ENCODE data around the gene TSEN2. TPM values are rescaled to one million over a fixed set of nuclear protein-coding genes. Genes with fewer than 3 reads are reported as not detected.

TSEN2 gene
- polyA plus RNA-seq, 1 donor (not counting 4 experiments of a cell fraction or from before 2014, with no cell fraction given), result 23.8 TPM

GRCh38 chr3:12557473-12558100 lies 73.3 kb downstream of the TSEN2 start:
- H3K36me3 ChIP-seq (ENCODE audit: control insufficient read depth in 2 of 2, extremely low read depth in 1 of 2, insufficient read depth in 2 of 2, low read length in 2 of 2), result no peaks in the 10 kb centered on the region
- FAIRE-seq, result no peak
- no peaks in the 10 kb centered on the region for H3K9me3 ChIP-seq (ENCODE audit: control insufficient read depth, low read depth, low read length)
- peak overlapping the region; percentile 88 for H3K4me2 ChIP-seq (ENCODE audit: control insufficient read depth, extremely low read depth, insufficient read depth, low read depth, low read length)
- TF ChIP-seq EZH2 (IDR thresholded peaks at IDR 0.05; ENCODE audit: low read length), result no peak
- TF ChIP-seq, protein P1, sequence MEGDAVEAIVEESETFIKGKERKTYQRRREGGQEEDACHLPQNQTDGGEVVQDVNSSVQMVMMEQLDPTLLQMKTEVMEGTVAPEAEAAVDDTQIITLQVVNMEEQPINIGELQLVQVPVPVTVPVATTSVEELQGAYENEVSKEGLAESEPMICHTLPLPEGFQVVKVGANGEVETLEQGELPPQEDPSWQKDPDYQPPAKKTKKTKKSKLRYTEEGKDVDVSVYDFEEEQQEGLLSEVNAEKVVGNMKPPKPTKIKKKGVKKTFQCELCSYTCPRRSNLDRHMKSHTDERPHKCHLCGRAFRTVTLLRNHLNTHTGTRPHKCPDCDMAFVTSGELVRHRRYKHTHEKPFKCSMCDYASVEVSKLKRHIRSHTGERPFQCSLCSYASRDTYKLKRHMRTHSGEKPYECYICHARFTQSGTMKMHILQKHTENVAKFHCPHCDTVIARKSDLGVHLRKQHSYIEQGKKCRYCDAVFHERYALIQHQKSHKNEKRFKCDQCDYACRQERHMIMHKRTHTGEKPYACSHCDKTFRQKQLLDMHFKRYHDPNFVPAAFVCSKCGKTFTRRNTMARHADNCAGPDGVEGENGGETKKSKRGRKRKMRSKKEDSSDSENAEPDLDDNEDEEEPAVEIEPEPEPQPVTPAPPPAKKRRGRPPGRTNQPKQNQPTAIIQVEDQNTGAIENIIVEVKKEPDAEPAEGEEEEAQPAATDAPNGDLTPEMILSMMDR (optimal IDR thresholded peaks at IDR 0.05 in 1 of 3, IDR thresholded peaks at IDR 0.05 in 1 of 3, conservative IDR thresholded peaks at IDR 0.05 in 1 of 3; ENCODE audit: extremely low read depth in 1 of 3, insufficient read depth in 2 of 3, low read length in 3 of 3), result no peak
- peak overlapping the region; percentile 94 for H3K9ac ChIP-seq (ENCODE audit: control insufficient read depth, extremely low read depth, insufficient read depth, low read length)
- H3K79me2 ChIP-seq (ENCODE audit: control insufficient read depth, insufficient read depth, low read length), result peaks cover 56% of the 10 kb centered on the region
- H3K4me3 ChIP-seq (ENCODE audit: control insufficient read depth in 2 of 3, extremely low read depth in 1 of 3, insufficient read depth in 2 of 3, low read depth in 1 of 3, low read length in 3 of 3), result peak overlapping the region; percentile 80 to 91 (median 90)
- H2AFZ ChIP-seq (ENCODE audit: control insufficient read depth, low read length), result peak overlapping the region; percentile 85
- no peaks in the 10 kb centered on the region for H3K27me3 ChIP-seq (ENCODE audit: control insufficient read depth, extremely low read depth, insufficient read depth, low read length)
- no peaks in the 10 kb centered on the region for H3K9me1 ChIP-seq (ENCODE audit: control insufficient read depth, extremely low read depth, insufficient read depth, low read length)
- dilution Hi-C loops (cut with MboI; ENCODE audit: extremely low pct_ligation_motif_present, low sequenced_read_pairs), result no loop called here
- H3K4me1 ChIP-seq (ENCODE audit: control insufficient read depth, extremely low read depth, insufficient read depth, low read length), result peaks cover 19% of the 10 kb centered on the region
- H4K20me1 ChIP-seq (ENCODE audit: control insufficient read depth, extremely low read depth, insufficient read depth, low read length), result peaks cover 4% of the 10 kb centered on the region
- peak overlapping the region; percentile 87 for H3K27ac ChIP-seq (ENCODE audit: control insufficient read depth, insufficient read depth, low read length)
- DNase-seq (ENCODE audit: low read depth, low spot score), result no peak

DNA sequence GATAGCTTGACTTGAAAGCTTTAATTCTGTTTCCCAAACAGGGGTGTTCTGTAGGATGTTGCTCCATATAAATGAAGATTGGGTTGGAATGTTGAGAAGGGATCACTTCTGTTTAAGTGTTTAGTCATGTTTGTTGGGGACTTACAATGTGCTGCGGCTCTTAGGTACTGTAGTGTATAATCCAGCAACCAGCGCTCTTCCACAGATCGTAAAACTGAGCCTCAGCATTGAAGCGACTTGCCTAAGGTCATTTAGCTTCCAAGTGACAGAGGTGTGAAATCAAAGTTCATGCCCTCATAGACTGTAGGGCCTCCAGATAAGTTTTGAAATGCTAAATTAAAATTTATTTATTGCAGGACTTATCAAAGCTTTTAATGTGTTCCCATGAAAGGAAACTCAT lies 74.4 kb downstream of the TSEN2 start:
- H3K27me3 ChIP-seq (ENCODE audit: control insufficient read depth, extremely low read depth, insufficient read depth, low read length), result no peaks in the 10 kb centered on the region
- H3K9me1 ChIP-seq (ENCODE audit: control insufficient read depth, extremely low read depth, insufficient read depth, low read length), result no peaks in the 10 kb centered on the region
- H3K9me3 ChIP-seq (ENCODE audit: control insufficient read depth, low read depth, low read length), result no peaks in the 10 kb centered on the region
- no peak for TF ChIP-seq EZH2 (IDR thresholded peaks at IDR 0.05; ENCODE audit: low read length)
- TF ChIP-seq, protein P1 (optimal IDR thresholded peaks at IDR 0.05 in 1 of 3, IDR thresholded peaks at IDR 0.05 in 1 of 3, conservative IDR thresholded peaks at IDR 0.05 in 1 of 3; ENCODE audit: extremely low read depth in 1 of 3, insufficient read depth in 2 of 3, low read length in 3 of 3), result no peak
- H3K4me2 ChIP-seq (ENCODE audit: control insufficient read depth, extremely low read depth, insufficient read depth, low read depth, low read length), result peak overlapping the region; percentile 88
- peak overlapping the region in 2 of 3 experiments; percentile 80 to 91 for H3K4me3 ChIP-seq (ENCODE audit: control insufficient read depth in 2 of 3, extremely low read depth in 1 of 3, insufficient read depth in 2 of 3, low read depth in 1 of 3, low read length in 3 of 3)
- FAIRE-seq (no peak), DNase-seq (ENCODE audit: low read depth, low spot score) (no peak)
- dilution Hi-C loops (cut with MboI; ENCODE audit: extremely low pct_ligation_motif_present, low sequenced_read_pairs), result no loop called here
- peaks cover 4% of the 10 kb centered on the region for H4K20me1 ChIP-seq (ENCODE audit: control insufficient read depth, extremely low read depth, insufficient read depth, low read length)
- H3K9ac ChIP-seq (ENCODE audit: control insufficient read depth, extremely low read depth, insufficient read depth, low read length), result peak overlapping the region; percentile 94
- H2AFZ ChIP-seq (ENCODE audit: control insufficient read depth, low read length), result no peak overlapping the region
- peak overlapping the region; percentile 87 for H3K27ac ChIP-seq (ENCODE audit: control insufficient read depth, insufficient read depth, low read length)
- peaks cover 66% of the 10 kb centered on the region for H3K79me2 ChIP-seq (ENCODE audit: control insufficient read depth, insufficient read depth, low read length)
- no peaks in the 10 kb centered on the region for H3K36me3 ChIP-seq (ENCODE audit: control insufficient read depth in 2 of 2, extremely low read depth in 1 of 2, insufficient read depth in 2 of 2, low read length in 2 of 2)
- H3K4me1 ChIP-seq (ENCODE audit: control insufficient read depth, extremely low read depth, insufficient read depth, low read length), result peaks cover 22% of the 10 kb centered on the region

Data from keratinocyte (primary cell).